ENCODE measurements around the gene MRGPRG.

Gene MRGPRG

DNA sequence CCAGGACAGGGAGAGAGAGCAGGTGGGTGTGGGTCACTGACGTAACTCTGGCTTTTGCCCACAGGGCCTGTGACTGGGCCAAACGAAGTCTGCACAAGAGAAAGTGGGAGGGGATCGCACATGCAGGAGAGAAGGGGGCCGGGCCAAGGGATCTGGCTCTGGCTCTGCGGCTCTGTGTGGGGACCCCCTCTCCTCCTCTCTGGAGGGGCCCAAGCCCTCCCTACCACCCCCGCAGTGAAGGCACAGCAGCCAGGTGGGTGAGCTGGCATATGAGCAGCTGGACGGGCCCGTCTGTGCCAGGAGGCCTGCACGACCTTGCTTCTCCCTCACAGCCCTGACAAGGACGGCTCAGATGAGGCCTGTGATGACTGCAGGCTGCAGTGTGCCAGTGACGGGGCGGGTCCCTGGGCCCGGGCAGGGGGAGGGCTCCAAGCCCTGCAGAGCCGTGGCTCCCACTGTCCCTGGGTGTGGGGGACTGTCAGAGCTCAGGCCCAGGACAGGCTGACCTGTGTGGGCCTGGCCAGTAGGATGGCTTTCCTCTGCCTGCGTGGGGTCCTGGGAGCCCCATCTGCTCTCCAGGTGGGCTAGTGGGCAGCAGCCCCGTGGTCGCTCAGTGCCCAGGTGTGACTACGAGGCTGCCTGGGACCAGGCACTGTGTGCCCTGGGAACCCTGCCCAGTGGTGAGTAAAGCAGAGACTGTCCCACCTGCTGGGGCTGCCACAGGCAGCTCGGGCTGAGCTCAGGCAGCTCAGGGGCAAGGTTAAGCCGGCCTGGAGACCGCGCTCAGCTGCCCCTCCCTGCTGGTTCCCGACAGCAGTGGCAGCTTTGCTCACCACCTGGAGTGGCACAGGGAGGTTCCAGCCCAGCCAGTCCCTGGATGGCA lies 22.2 kb downstream of the MRGPRG start:
- TF ChIP-seq, protein P1, sequence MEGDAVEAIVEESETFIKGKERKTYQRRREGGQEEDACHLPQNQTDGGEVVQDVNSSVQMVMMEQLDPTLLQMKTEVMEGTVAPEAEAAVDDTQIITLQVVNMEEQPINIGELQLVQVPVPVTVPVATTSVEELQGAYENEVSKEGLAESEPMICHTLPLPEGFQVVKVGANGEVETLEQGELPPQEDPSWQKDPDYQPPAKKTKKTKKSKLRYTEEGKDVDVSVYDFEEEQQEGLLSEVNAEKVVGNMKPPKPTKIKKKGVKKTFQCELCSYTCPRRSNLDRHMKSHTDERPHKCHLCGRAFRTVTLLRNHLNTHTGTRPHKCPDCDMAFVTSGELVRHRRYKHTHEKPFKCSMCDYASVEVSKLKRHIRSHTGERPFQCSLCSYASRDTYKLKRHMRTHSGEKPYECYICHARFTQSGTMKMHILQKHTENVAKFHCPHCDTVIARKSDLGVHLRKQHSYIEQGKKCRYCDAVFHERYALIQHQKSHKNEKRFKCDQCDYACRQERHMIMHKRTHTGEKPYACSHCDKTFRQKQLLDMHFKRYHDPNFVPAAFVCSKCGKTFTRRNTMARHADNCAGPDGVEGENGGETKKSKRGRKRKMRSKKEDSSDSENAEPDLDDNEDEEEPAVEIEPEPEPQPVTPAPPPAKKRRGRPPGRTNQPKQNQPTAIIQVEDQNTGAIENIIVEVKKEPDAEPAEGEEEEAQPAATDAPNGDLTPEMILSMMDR (IDR thresholded peaks at IDR 0.05; ENCODE audit: low read depth, low read length), result no peak
- DNase-seq, result no peak
- Histone ChIP-seq H3K27me3 (no peaks in the 10 kb centered on the region), H3K9me3 (no peaks in the 10 kb centered on the region), H3K4me3 (ENCODE audit: low read depth, low read length) (no peak overlapping the region), H3K4me1 (no peaks in the 10 kb centered on the region), H3K36me3 (no peaks in the 10 kb centered on the region)

DNA sequence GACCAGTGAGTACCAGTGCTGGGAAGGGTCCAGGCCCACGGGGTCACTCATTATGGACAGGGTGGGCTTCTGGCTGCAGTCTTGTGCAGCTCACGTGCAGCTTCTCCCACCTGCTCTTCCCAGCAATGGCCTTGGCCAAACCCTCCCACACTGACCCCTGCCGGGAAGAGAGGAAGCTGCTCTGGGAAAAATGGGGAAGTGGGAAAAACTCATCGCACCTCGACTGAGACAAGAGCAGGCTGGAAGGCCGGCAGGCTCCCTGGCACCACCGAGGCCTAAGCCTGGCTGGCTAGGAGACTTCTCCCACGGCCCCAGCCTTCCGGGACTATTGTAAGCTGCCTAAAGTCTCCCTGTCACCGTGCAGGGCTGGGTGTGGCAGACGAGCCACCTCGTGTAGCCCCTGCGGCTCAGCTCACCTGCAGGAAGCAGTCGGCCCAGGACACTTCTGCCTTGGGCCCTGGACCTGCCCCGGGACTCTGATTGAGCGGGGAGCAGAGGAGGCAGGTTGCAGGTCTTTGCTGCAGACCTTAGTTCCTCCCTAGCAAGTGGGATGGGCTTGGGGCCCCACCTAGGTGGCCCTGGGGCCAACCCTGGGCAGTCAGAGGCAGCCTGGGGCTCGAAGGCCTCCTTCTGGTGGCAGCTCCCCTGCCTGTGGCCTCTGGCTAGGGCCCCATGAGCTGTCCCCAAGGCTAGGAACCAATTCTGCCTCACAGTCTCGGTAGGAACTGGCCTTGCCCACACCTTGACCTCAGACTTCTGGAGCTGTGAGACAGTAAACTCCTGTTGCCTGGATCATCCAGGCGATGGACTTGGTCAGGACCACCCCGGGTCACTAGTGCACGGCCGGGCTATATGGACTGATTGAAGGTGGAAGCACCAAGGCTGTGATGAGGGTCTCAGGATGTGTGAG lies 23.1 kb downstream of the MRGPRG start:
- H3K27me3 ChIP-seq, result no peaks in the 10 kb centered on the region
- no peak overlapping the region for H3K4me3 ChIP-seq (ENCODE audit: low read depth, low read length)
- H3K9me3 ChIP-seq, result no peaks in the 10 kb centered on the region
- peak; percentile 33 for DNase-seq
- H3K4me1 ChIP-seq, result no peaks in the 10 kb centered on the region
- H3K36me3 ChIP-seq, result no peaks in the 10 kb centered on the region
- TF ChIP-seq, protein P1 (IDR thresholded peaks at IDR 0.05; ENCODE audit: low read depth, low read length), result peak; percentile 61

DNA sequence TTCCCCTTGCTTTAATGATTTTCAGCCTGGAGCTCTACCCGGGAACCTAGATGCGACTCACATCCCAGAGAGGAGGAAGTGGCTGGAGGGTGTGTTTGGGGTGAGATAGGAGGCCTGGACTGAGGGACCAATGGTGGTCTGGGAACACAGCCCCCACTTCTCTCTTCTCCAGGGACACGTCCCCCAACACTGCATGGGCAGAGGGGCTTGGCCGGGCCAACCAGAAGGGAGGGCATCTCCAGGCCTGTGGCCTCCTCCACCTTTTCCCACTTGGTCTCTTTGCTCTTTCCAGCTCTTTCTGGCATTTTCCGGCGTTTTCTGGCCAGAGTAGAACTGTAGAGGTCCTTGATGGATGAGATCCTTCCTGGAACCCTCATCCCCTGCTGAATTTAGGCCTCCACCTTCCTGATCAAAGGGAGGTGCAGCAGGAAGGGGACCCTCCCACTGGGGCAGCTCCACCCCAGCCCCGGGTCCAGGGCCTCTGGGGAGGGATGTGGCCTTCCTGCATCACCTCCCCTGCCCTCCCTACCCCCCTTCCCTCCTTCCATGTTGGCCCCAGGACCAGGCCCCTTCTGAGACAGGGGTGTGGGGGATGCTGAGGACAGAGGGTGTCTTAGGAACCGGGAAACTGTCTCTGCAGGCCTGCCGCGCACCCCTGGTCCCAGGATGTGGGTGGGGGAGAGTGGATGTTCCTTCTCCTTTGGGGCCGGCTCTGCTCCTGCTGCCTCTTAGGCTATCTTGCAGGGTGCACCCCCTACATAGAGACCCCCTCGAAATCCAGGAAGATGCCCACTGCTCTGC lies 24.4 kb downstream of the MRGPRG start:
- no peaks in the 10 kb centered on the region for H3K36me3 ChIP-seq
- no peaks in the 10 kb centered on the region for H3K27me3 ChIP-seq

DNA sequence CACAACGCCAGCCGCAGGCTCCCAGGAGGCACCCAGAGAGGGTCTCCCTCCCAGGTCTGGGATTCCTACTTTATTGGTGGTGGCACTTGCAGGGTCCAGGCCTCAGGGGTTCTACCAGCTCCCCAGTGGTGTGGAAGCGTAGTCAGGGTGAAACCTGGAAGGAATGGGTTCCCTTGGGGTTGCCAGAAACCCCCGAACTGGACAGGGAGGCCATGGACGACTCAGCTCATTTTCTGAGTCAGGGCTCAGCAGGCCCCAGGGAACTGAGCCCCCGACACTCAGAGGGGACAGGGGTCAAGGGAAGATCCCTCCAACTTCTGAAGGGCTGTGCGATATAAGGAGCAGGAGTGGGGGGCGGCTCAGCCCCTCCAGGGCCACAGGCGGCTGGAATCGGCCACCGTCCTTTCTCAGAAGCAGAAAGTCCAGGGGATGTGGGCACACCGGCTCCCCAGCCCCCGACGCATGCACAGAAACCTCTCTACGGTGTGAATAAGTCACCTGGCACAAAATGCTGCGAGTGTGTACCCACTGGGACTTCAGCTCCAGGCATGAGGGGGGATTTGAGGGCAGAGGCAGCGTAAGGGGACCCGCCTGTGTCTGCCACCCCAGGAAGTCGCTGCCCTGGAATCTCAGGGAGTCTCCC lies 25.1 kb downstream of the MRGPRG start:
- Histone ChIP-seq H3K36me3 (no peaks in the 10 kb centered on the region), H3K9me3 (no peaks in the 10 kb centered on the region), H3K4me1 (no peaks in the 10 kb centered on the region), H3K27me3 (no peaks in the 10 kb centered on the region), H3K4me3 (ENCODE audit: low read depth, low read length) (no peak overlapping the region)
- no peak for DNase-seq
- TF ChIP-seq, protein P1 (IDR thresholded peaks at IDR 0.05; ENCODE audit: low read depth, low read length), result no peak

More for the DNA sequence above, 24.4 kb downstream of the MRGPRG start:
- no peaks in the 10 kb centered on the region for H3K9me3 ChIP-seq
- no peak overlapping the region for H3K4me3 ChIP-seq (ENCODE audit: low read depth, low read length)
- no peaks in the 10 kb centered on the region for H3K4me1 ChIP-seq
- no peak for DNase-seq
- TF ChIP-seq, protein P1 (IDR thresholded peaks at IDR 0.05; ENCODE audit: low read depth, low read length), result no peak

DNA sequence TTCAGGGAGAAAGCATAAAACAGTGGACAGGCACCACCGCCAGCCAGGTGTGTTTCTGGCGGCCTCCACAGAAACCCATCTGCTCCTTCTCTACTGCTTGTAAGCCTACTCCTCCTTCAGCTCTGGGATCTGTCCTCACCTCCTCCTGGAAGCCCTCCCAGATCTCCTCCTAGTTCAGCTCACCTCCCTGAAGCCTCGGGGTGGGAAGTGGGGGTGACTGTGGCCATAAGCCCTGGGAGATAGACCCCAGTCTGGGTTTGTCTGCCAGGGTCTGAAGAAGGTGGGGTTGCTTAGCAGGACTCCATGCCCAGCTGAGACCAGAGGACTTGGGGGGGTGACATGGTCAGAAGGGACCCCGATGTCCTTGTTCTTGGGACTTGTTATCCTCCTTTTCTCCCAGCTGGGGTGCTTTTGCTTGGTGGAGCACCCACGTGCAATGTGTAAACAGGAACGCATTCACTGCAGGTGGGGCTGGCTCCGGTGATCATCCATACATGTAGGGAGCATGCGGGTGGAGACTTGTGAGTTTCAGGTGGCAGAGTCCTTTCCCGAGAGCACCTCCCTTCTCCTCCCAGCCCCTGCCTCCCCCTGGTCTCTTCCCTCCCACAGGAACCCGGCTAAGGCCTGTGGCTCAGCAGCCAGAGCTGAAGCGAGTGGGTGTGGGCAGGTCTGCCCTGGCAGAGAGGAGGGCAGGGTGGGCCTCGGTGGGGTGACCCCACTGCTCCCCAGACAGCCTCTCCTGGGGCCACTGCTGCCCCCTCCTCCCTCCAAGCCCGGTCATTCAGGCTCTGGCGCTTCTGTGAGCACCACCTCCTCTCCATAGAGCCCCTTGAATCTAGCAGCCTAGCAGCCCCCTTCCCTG lies 25.9 kb downstream of the MRGPRG start:
- Histone ChIP-seq H3K36me3 (no peaks in the 10 kb centered on the region), H3K9me3 (no peaks in the 10 kb centered on the region), H3K27me3 (no peaks in the 10 kb centered on the region), H3K4me3 (ENCODE audit: low read depth, low read length) (no peak overlapping the region), H3K4me1 (no peaks in the 10 kb centered on the region)
- DNase-seq, result no peak
- TF ChIP-seq, protein P1 (IDR thresholded peaks at IDR 0.05; ENCODE audit: low read depth, low read length), result no peak
